A549 (cell line): Measurements from ENCODE around the gene SLC9B1.
"Not testable (repeated sequence)": the region's sequence is repeated elsewhere in the genome, so short reads cannot be mapped to it uniquely, and the experiment has no call there.

Source experiments
- EP300 ChIP-seq, 2 experiments: fragments of >200 bp; sonication (Bioruptor Twin); formaldehyde crosslinking; IDR thresholded peaks; 2 replicates in 1 of 2; 3 replicates in 1 of 2; pipeline ENCODE4 v1.6.1; 2016 to 2017
- JUN ChIP-seq, 2 experiments: fragments of >200 bp; sonication (Bioruptor Twin); formaldehyde crosslinking; IDR thresholded peaks; 2 replicates in 1 of 2; 3 replicates in 1 of 2; pipeline ENCODE4 v1.6.1; 2016 to 2017
- NPAS2 ChIP-seq: fragments of 250-450 bp; sonication (Bioruptor Pico); IDR thresholded peaks from 2 replicates; pipeline ENCODE4 v1.8.0; 2022; ENCODE audit warnings: mild to moderate bottlenecking, moderate library complexity, borderline replicate concordance
- POLR2A ChIP-seq: IDR thresholded peaks from 2 replicates; pipeline ENCODE4 v1.6.1; 2012; ENCODE audit warnings: mild to moderate bottlenecking, low read length
- RFX5 ChIP-seq: fragments of 450-650 bp; IDR thresholded peaks from 2 replicates; pipeline ENCODE4 v1.7.1; 2014; ENCODE audit warnings: antibody characterized with exemption, mild to moderate bottlenecking, moderate library complexity
- RNF2 ChIP-seq: fragments of 200-600 bp; sonication (generic); IDR thresholded peaks from 2 replicates; pipeline ENCODE4 v1.6.1; 2016; ENCODE audit warnings: low read depth, mild to moderate bottlenecking, antibody characterized with exemption, moderate library complexity, borderline replicate concordance
- SMC3 ChIP-seq: fragments of >200 bp; sonication (Bioruptor Twin); formaldehyde crosslinking; IDR thresholded peaks from 3 replicates; pipeline ENCODE4 v1.6.1; 2018; ENCODE audit warnings: inconsistent platforms
- TF ChIP-seq, protein P1 (sequence below): IDR thresholded peaks from 2 replicates; pipeline ENCODE4 v1.6.1; 2012
- TF ChIP-seq, protein P2 (sequence below): fragments of 200-600 bp; sonication (generic); IDR thresholded peaks from 2 replicates; pipeline ENCODE4 v1.6.1; 2016; ENCODE audit warnings: antibody characterized with exemption, mild to moderate bottlenecking, moderate library complexity
- TF ChIP-seq, protein P3 (sequence below): fragments of >200 bp; sonication (Bioruptor Twin); formaldehyde crosslinking; IDR thresholded peaks from 3 replicates; pipeline ENCODE4 v1.5.1; 2016

DNA sequence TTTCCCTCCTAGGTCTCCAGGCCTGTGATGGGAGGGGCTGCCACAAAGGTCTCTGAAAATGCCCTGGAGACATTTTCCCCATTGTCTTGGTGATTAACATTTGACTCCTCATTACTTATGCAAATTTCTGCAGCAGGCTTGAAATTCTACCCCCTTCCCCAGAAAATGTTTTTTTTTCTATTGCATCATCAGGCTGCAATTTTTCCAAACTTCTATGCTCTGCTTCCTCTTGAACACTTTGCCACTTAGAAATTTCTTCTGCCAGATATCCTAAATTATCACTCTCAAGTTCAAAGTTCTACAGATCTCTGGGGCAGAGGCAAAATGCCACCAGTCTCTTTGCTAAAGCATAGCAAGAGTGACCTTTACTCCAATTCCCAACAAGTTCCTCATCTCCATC lies 25.5 kb downstream of the SLC9B1 start:
- TF ChIP-seq, protein P1, sequence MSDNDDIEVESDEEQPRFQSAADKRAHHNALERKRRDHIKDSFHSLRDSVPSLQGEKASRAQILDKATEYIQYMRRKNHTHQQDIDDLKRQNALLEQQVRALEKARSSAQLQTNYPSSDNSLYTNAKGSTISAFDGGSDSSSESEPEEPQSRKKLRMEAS, result not testable (repeated sequence)
- not testable (repeated sequence) for TF ChIP-seq EP300 (IDR thresholded peaks at IDR 0.05); RFX5; NPAS2 (CRISPR knock-in tag); RNF2; JUN (IDR thresholded peaks at IDR 0.05); POLR2A; SMC3
- TF ChIP-seq, protein P2, sequence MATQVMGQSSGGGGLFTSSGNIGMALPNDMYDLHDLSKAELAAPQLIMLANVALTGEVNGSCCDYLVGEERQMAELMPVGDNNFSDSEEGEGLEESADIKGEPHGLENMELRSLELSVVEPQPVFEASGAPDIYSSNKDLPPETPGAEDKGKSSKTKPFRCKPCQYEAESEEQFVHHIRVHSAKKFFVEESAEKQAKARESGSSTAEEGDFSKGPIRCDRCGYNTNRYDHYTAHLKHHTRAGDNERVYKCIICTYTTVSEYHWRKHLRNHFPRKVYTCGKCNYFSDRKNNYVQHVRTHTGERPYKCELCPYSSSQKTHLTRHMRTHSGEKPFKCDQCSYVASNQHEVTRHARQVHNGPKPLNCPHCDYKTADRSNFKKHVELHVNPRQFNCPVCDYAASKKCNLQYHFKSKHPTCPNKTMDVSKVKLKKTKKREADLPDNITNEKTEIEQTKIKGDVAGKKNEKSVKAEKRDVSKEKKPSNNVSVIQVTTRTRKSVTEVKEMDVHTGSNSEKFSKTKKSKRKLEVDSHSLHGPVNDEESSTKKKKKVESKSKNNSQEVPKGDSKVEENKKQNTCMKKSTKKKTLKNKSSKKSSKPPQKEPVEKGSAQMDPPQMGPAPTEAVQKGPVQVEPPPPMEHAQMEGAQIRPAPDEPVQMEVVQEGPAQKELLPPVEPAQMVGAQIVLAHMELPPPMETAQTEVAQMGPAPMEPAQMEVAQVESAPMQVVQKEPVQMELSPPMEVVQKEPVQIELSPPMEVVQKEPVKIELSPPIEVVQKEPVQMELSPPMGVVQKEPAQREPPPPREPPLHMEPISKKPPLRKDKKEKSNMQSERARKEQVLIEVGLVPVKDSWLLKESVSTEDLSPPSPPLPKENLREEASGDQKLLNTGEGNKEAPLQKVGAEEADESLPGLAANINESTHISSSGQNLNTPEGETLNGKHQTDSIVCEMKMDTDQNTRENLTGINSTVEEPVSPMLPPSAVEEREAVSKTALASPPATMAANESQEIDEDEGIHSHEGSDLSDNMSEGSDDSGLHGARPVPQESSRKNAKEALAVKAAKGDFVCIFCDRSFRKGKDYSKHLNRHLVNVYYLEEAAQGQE, result not testable (repeated sequence)
- TF ChIP-seq, protein P3, sequence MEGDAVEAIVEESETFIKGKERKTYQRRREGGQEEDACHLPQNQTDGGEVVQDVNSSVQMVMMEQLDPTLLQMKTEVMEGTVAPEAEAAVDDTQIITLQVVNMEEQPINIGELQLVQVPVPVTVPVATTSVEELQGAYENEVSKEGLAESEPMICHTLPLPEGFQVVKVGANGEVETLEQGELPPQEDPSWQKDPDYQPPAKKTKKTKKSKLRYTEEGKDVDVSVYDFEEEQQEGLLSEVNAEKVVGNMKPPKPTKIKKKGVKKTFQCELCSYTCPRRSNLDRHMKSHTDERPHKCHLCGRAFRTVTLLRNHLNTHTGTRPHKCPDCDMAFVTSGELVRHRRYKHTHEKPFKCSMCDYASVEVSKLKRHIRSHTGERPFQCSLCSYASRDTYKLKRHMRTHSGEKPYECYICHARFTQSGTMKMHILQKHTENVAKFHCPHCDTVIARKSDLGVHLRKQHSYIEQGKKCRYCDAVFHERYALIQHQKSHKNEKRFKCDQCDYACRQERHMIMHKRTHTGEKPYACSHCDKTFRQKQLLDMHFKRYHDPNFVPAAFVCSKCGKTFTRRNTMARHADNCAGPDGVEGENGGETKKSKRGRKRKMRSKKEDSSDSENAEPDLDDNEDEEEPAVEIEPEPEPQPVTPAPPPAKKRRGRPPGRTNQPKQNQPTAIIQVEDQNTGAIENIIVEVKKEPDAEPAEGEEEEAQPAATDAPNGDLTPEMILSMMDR, result not testable (repeated sequence)
